Stimulated activated CD8-positive, alpha-beta memory T cell treated with anti-CD3 and anti-CD28 coated beads, Interleukin-12 subunit alpha, Interleukin-12 subunit beta, amount 100 ng/mL, for 1 hour (primary cell): ENCODE data around the gene PTCD1.
"Not testable (repeated sequence)": the region's sequence is repeated elsewhere in the genome, so short reads cannot be mapped to it uniquely, and the experiment has no call there.

Source experiments
- DNase-seq: peaks from one replicate; pipeline ENCODE4 v3.0.0-alpha.2; 2020; ENCODE audit warnings: low read depth

Gene PTCD1

DNA sequence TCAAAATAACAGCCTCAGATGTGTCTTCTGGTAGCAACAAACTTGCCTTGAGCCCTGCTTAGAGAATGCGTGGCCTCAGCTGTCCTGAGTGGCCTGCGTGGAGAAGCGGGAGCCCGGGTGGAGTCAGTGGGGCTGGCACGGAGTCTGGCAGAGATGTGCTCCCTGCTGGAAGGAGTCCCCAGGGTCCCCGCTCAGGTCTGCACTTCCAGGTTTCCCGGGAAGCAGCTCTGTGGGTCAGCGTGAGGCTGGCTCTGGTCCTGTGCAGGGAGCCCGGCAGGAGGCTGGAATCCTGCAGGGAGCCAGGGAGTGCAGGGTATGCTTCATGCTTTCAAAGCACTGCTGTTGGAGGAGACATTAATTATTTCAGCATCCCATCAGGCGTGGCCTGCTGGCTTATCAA, 10.3 kb upstream of the PTCD1 start:
- no peak for DNase-seq

DNA sequence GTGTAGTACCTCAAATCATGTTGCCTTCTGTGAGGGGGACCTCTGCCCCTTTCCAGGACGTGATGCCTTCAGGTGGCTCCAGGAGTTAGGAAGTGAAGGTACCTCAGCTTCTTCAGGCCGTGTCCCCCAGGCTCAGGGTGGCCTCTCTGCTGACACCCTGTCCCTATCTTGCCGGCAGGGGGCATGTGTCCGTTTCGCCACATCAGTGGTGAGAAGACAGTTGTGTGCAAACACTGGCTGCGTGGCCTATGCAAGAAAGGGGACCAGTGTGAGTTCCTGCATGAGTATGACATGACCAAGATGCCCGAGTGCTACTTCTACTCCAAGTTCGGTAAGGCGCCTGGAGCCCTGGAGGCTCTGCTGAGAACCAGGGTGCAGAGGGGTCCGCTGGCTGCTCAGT, 9.3 kb upstream of the PTCD1 start:
- no peak for DNase-seq

DNA sequence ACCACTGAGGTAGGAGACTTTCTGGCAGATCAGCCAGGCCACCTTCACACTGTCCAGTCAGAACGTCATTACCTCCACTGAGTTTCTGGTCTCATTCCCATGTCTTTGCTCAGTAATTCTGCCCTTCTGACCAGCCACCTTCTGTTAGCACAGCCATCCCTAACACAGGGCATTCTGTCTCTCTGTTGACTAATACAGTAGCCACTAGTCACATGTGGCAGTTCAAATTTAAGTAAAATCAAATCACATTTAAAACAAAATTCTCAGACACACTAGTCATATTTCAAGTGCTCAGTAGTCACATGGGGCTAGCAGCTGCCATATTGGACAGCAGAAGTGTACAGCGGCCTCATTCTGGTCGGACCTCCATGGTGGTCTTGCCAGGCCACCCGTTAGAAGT, 7.5 kb upstream of the PTCD1 start:
- no peak for DNase-seq

DNA sequence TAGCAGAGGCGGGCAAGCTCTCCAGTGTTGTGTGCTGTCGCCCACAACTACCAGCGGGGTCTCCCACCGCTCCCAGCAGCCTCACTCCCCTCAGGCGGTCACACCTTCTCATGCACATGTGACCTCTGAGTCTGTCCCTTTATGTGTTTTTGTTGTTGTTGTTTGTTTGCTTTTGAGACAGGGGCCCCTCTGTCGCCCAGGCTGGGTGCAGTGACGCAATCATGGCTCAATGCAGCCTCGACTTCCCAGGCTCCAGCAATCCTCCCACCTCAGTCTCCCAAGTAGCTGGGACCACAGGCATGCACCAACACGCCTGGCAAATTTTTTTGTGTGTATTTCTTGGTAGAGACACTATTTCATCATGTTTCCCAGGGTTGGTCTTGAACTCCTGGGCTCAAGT, 1.6 kb upstream of the PTCD1 start:
- no peak for DNase-seq

DNA sequence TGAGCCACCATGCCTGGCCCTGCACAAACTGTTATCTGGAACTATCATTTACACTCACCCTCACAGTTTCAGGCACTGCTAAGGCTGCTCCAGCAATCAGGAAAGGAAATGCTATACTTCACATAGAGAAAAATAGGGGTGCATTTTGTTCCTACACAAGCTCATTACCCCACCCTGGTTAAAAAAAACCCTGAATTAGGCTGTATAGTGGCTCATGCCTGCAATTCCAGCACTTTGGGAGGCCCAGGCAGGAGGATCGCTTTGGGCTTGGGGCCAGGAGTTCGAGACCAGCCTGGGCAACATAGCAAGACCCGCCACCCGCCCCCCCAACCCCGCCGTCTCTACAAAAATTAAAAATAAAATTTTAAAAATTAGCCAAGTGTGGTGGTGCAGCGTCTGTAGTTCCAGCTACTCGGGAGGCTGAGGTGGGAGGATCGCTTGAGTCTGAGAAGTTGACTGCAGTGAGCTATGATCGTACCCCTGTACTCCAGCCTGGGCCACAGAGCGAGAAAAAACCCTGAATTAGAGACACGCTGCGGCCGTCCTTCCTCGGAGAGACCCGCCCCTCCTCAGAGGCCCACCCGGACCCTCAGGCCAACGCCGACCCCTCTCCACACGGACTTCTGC, 539 bp downstream of the PTCD1 start:
- no peak for DNase-seq

DNA sequence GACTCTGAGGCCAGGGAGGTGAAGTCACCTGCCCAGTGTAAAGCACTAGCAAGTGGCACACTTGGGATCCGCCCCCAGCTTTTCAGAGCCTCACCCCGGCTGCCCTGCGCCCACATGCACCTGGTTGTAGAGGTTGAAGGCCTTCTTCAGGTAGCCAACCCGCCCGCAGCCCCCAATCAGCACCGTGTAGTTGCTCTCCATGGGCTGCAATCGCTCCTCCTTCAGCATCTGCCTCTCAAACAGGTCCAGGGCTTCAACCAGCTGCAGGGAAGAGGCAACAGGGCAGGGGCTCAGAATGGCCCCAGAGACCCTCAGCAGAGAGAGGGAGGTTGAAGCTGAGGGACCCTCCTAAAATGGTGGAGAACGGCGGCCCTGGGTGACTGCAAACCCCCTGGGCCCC, 5.4 kb downstream of the PTCD1 start:
- DNase-seq = no peak

DNA sequence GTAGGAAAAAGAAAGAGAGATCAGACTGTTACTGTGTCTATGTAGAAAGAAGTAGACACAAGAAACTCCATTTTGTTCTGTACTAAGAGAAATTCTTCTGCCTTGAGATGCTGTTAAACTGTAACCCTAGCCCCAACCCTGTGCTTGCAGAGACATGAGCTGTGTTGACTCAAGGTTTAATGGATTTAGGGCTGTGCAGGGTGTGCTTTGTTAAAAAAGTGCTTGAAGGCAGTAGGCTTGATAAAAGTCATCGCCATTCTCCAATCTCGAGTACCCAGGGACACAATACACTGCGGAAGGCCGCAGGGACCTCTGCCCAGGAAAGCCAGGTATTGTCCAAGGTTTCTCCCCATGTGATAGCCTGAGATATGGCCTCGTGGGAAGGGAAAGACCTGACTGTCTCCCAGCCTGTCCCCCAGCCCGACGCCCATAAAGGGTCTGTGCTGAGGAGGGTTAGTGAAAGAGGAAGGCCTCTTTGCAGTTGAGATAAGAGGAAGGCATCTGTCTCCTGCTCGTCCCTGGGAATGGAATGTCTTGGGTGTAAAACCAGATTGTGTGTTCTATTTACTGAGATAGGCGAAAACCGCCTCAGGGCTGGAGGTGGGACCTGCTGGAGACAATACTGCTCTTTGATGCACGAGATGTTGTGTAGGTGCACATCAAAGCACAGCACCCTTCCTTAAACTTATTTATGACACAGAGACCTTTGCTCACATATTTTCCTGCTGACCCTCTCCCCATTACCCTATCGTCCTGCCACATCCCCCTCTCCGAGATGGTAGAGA, 6.7 kb downstream of the PTCD1 start:
- DNase-seq = not testable (repeated sequence)

DNA sequence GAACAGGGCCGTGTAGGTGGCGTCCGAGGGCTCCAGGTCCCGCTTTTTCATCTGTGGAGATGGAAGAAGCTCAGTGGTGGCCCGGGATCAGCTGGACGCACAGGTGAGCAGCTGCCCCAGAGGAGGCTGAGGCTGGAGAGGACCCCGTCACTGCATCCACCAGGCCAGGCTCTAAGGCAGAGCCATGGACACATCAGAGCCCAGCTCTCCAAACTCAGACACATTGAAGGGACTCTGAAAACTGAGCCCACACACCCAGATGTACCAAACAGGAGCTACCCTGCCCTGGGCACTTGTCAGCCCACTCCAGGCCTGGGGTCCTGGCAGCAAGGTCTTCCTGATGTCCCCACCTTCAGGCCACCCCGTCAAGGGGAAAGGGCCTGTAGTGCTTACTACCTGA, 8.8 kb downstream of the PTCD1 start:
- DNase-seq = no peak

DNA sequence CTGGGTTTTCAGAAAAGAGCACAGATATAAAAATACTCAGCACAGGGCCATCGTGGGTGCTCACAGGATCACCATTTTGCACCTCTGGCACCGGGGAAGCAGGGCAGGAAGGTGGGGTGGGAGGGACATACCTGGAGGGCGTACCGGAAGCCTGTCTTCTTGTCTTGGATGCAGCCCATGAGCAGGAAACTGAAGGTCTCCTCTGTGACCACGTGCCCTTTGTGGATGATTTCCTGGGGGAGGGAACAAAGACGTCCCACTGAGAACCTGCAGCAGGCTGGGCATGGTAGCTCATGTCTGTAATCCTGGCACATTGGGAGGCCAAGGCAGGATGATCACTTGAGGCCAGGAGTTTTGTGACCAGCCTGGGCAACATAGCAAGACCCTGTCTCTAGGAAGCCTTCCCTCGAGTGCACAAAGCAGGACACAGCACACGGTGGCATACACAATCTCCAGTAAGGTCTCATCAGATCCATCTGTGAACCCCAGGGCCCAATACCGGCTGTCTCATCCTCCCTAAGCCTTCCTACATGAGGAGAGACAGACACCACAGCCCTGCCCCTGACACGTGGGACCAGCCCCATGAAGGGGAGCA, 9.5 kb downstream of the PTCD1 start:
- no peak for DNase-seq

DNA sequence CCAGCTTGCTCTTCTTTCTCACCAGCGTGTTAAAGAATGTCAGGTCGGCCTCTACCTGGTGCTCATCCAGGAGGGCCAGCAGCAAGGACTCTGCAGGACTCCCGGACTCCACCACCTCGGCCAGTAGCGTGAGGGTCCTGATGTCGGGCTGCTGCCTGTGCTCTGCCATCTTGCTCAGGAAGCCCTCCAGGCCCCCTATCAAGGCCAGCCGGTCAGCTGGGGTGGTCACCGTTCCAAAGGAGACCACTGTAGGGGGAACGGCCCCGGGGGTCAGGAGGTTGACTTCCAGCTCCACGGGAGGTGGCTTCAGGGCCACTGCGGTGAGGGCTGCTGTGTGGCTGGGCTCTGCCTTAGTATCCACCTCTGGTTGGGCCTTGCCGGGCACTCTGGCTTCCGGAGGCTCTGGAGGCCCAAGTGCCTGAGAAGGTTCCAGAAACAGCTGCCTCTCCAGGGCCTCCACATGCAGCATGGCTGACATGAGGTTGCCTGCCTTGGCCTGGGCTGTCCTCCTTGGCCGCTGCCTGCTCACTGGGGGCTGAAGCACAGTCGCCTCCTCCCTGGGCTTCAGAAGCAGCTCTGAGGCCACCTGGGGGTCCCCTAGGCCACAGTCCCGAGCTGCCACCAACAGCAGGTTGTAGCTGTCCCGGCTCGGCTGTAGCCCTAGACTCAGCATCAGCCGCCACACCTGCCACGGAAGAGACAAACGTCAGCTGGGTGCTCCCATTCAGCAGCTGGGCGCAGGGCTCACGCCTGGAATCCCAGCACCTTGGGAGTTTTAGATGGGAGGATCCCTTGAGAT, 13.5 kb downstream of the PTCD1 start:
- no peak for DNase-seq

DNA sequence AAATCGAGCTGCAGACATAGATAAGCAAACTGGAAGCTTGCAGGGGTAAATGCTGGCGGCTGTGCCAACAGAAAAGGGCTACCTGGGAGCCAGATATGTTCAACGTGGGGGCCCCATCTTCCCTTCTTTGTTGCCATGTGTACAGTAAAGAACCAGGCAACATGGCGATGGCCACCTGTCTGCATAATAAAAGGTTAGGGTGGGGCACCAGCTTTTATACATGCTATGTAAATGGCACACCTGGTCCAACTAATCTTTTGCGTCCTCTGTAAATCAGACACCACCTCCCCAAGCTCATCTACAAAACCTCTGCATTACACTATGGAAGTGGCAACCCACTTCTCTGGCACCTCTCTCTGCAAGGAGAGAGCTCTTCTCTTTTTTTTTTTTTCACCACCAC, 16.0 kb downstream of the PTCD1 start:
- DNase-seq = no peak

DNA sequence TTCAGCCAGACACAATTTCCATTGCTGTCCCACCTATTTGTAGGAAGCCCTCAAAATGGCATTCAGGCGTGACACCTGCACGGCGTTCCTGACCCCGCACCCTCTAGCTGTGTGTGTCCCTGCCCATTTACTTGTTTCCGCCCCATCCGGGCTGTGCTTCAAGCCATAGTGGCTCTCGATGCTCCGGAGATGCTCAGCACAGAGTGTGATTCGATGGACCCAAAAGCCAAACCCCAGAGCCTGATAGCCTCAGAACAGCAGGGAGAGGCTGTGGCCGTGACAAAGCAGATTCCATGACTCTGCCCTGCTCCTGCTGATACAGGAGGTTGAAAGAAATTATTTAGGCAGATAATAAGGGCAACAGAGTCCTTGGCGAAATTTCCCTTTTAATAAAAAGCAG, 16.4 kb downstream of the PTCD1 start:
- DNase-seq = no peak

DNA sequence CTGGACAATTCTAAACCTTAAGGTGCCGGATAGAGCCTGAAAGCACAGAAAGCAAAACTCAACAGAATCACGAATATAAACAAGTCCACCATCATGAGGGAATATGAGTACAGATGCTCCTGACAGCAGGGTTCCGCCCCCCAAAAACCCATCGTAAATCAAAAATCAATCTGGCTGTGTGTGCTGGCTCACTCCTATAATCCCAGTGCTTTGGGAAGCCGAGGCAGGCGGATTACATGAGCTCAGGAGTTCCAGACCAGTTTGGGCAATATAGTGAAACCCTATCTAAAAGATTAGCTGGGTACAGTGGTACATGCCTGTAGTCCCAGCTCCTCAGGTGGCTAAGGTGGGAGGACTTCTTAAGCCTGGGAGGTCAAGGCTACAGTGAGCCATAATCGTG, 17.6 kb downstream of the PTCD1 start:
- no peak for DNase-seq

DNA sequence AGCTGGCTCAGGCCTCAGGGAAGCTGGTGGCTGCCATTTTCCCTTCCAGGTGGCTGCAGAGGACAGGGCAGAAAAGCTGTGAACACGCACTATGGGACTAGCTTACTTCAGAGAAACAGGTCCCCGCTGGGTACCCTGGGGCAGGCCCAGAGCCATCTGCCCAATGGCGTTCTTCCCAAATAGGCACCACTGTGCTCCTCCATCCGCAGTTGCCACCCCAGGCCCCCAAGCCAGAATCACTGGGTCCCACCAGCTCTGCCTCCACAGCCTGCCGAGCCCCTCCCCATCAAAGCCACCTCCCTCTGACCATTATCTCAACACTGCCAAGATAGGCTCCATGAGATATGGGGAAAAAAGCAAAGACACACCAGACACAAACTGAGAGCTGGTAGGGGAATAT, 18.4 kb downstream of the PTCD1 start:
- no peak for DNase-seq

DNA sequence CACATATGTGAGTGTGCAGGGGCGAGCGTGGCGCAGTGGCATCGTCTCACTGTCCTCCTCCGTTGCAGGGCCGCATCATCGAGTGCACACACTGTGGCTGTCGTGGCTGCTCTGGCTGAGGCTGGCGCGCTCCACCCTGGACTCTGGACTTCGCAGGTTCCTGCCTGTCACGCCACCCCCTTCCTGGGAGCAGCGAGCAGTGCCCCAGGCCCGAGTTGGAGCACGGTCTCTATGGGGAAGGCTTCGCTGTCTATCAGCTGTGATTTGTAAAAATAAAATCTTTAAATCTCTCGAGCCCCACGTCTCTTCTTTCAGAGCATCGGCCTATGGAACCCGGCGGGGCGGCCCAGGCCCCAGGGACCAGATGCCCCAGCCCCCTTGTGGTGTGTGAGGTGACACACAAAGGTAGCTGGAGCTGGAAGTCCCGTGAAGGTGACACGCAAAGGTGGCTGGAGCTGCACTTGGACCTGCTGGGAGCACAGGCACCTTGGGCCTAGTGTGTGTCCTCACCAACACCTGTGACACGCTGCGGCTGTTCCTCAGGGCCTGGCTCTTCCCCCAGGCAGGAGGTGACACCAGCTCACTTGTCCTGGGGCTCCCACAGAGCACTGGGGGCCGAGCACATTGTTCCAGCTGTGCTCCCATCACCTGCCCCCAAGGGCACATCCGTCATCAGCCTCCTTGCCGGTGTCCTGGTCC, 19.1 kb downstream of the PTCD1 start:
- DNase-seq = no peak

DNA sequence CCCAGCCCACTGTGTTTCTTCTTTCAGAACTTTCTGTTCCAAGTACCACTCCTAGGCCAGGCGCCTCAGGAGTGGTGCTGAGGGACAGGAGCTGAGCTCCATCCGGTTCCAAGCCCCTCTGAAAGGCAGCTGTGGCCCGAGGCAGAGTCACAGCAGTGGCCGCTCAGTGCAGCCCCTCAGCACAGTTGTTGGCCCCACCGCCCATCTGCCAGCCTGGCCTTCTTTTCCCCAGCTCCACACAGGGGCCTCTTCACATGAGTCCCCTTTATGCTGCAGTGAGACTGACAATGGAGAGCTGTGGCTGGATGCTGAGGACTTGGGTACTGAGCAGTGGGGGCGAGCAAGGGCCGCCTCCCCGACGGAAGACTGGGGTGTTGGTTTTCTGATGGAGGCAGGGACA, 20.3 kb downstream of the PTCD1 start:
- DNase-seq = no peak

DNA sequence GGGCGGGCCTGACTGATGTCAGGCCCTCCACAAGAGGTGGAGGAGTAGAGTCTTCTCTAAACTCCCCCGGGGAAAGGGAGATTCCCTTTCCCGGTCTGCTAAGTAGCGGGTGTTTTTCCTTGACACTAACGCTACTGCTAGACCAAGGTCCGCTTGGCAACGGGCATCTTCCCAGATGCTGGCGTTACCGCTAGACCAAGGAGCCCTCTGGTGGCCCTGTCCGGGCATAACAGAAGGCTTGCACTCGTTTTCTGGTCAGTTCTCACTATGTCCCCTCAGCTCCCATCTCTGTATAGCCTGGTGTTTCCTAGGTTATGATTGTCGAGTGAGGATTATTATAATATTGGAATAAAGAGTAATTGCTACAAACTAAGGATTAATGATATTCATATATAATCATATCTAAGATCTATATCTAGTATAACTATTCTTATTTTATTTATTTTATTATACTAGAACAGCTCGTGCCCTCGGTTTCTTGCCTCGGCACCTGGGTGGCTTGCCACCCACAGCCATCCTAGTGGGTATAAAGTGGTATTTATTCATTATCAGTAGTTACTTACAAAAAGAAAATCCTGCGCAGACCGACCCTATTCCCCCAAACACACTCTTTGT, 23.0 kb downstream of the PTCD1 start:
- not testable (repeated sequence) for DNase-seq

DNA sequence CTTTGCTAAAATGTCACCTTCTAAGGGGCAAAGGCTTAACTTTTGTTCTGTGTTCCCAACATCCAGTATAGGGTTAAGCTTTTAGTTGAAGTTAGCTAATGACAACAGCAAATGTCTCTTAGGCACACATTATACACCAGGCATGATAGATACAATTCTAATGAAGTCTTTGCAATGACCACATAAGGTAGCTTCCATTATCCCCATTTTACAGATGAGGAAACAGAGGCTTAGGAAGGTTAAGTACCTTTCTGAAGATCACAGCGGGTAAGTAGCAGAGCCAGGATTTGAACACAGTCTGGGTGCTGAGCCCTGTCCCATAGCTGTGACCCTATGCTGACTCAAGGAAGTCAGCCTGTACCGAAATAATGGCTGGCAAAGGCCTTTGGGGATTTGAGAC, 28.0 kb downstream of the PTCD1 start:
- DNase-seq = no peak

DNA sequence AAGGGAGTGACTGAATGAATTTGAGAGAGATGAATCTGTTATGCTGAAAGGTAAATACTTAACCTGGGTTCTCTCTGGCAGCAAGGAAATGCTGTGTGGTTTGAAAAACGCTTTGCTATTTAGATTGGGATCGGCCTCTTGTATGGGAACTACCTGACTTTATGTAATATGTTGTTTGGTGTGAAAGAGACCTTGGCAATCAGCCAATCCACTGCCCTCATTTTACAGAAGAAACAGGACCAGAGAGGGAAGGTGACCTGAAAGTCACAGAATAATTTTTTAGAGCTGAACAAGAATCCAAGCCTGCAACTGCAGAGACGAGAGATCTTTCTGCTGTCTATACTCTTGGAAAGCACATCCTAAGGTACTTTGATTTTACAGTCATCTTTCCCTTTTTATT, 28.8 kb downstream of the PTCD1 start:
- no peak for DNase-seq

DNA sequence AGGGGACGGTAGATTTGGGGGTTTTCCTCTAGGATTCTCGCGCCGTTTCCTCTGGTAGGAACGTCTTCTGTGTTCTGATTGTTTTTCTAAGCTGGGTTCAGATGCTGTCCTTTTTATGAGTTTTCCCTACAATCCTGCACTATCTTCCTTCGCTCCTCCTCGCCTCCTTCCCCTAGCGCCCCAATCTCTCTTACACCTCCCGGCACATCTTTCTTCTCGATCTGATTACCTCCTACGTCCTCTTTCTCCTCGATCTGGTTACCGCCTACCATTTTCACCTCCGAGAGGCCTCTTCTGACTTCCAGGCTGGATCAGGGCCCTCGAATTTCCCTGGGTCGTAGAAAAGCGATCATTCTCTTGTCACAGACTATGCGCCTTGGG, 29.4 kb downstream of the PTCD1 start:
- no peak for DNase-seq

DNA sequence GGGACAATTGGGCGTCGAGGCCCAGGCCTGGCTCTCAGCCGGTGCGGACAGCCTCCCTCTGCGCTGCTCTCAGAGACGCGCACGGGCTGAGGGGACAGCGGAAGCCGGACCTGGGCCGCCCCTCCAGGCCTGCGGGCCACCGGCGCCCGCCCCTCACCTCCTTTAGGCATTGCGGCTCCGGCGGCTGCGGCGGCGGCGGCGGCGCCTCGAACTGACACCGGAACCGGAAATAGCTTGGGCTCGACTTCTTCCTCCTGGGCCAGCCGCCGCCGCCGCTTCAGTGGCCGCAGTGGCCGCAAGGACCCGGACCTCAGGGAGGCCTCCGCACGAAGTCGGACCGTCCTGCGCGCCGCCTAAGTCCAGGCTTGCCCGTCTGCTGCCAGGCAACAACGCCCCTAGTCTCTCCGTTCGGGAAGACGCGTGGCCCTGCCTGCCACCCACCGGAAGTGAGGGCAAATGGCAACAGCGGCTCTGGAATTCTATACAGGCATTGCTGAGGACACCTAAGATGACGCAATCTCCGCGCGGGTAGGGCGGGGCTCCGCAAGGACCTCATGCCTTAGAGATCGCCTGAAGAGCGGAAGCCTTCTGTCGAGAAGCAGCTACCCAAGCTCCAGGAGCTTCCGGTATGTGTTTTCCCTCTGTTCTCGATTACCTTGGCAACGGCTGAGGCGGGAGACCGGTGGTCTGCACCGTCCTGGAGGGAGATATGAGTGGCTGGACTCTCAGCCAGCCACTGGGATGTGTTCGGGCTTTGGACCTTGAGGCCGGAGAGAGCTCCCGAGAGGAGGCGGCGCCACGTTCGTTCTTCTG, 30.0 kb downstream of the PTCD1 start, which contains the start of the genes BUD31 and PDAP1:
TSS of gene BUD31 (plus strand) at position 591 of the 813 bp plus-strand sequence. CDS start 2,124 bp downstream, outside the sequence.
TSS of gene PDAP1 (minus strand) at position 219 of the 813 bp plus-strand sequence. CDS start at position 170, 49 bp downstream.
- peak; percentile 89 for DNase-seq
